HepG2 (cell line): ENCODE measurements around the gene NAT9. TPM values are rescaled to one million over a fixed set of nuclear protein-coding genes. Genes with fewer than 3 reads are reported as not detected.

Experiments used
- AKAP8 ChIP-seq: sonication (generic); formaldehyde crosslinking; IDR thresholded peaks from 2 replicates; pipeline ENCODE4 v1.5.1; 2020; ENCODE audit warnings: mild to moderate bottlenecking, missing genetic modification reagents
- ASH2L ChIP-seq: fragments of 300-600, 200-600 bp; sonication (generic); IDR thresholded peaks from 2 replicates; pipeline ENCODE4 v1.7.0; 2017; ENCODE audit warnings: low read depth, mild to moderate bottlenecking, moderate library complexity, mixed read lengths, low read length; ENCODE audit not compliant: insufficient read length
- GMEB2 ChIP-seq: IDR thresholded peaks from 2 replicates; pipeline ENCODE4 v1.6.1; 2016; ENCODE audit warnings: missing biosample characterization, missing genetic modification reagents, low read depth
- HMGA1 ChIP-seq: sonication (generic); formaldehyde crosslinking; conservative IDR thresholded peaks from 2 replicates; pipeline ENCODE4 v1.4.0; 2020; ENCODE audit warnings: missing genetic modification reagents
- KAT7 ChIP-seq: IDR thresholded peaks from 2 replicates; pipeline ENCODE4 v1.6.1; 2018; ENCODE audit warnings: borderline replicate concordance, missing compliant biosample characterization
- MZF1 ChIP-seq: sonication (generic); formaldehyde crosslinking; IDR thresholded peaks from 2 replicates; pipeline ENCODE4 v1.8.1; 2023; ENCODE audit warnings: mild to moderate bottlenecking, missing genetic modification reagents, borderline replicate concordance
- PITX1 ChIP-seq: sonication (generic); formaldehyde crosslinking; IDR thresholded peaks from 2 replicates; pipeline ENCODE4 v1.5.1; 2020; ENCODE audit warnings: mild to moderate bottlenecking, missing genetic modification reagents
- RELA ChIP-seq: sonication (generic); formaldehyde crosslinking; IDR thresholded peaks from 2 replicates; pipeline ENCODE4 v1.4.0; 2020; ENCODE audit warnings: missing genetic modification reagents
- RFX5 ChIP-seq: IDR thresholded peaks from 2 replicates; pipeline ENCODE4 v1.6.1; 2011; ENCODE audit warnings: low read depth, low read length, improper control_type of control experiment
- SETDB1 ChIP-seq: sonication (generic); formaldehyde crosslinking; IDR thresholded peaks from 2 replicates; pipeline ENCODE4 v1.5.1; 2020; ENCODE audit warnings: missing genetic modification reagents, mild to moderate bottlenecking, borderline replicate concordance
- TCF7L2 ChIP-seq: IDR thresholded peaks from 2 replicates; pipeline ENCODE4 v1.6.1; 2011; ENCODE audit warnings: mild to moderate bottlenecking, low read depth, low read length, moderate library complexity
- TGIF2 ChIP-seq: IDR thresholded peaks from 2 replicates; pipeline ENCODE4 v1.6.1; 2016; ENCODE audit warnings: control low read depth, missing compliant biosample characterization
- THYN1 ChIP-seq: sonication (generic); formaldehyde crosslinking; IDR thresholded peaks from 2 replicates; pipeline ENCODE4 v1.8.1; 2023; ENCODE audit warnings: low read depth, mild to moderate bottlenecking, moderate library complexity, missing genetic modification reagents, borderline replicate concordance
- ZFYVE20 ChIP-seq: sonication (generic); formaldehyde crosslinking; IDR thresholded peaks from 2 replicates; pipeline ENCODE4 v1.8.0; 2023; ENCODE audit warnings: low read depth, mild to moderate bottlenecking, moderate library complexity, missing genetic modification reagents, borderline replicate concordance
- ZNF572 ChIP-seq: sonication (generic); formaldehyde crosslinking; IDR thresholded peaks from 2 replicates; pipeline ENCODE4 v1.5.1; 2020; ENCODE audit warnings: mild to moderate bottlenecking, missing genetic modification reagents
- ZNF746 ChIP-seq: sonication (generic); formaldehyde crosslinking; IDR thresholded peaks from 2 replicates; pipeline ENCODE4 v1.8.0; 2022; ENCODE audit warnings: mild to moderate bottlenecking, missing genetic modification reagents
- ZSCAN21 ChIP-seq: sonication (generic); formaldehyde crosslinking; IDR thresholded peaks from 2 replicates; pipeline ENCODE4 v1.8.0; 2022; ENCODE audit warnings: mild to moderate bottlenecking, missing genetic modification reagents, moderate library complexity, borderline replicate concordance
- polyA plus RNA-seq, 8 experiments: library from polyadenylated mRNA; depleted of rRNA in 3 of 8; stranded (reverse) in 7 of 8; unstranded in 1 of 8; fragments of >200 nt; fragmentation: Illumina TruSeq in 4 of 8; extraction: Trizol in 4 of 8; gene quantifications; 2 replicates each; pipeline versions ENCODE4 v1.2.1 to v1.2.3, GENCODE V29; 2011 to 2016; ENCODE audit warnings: low read depth in 4 of 8, missing spikeins in 1 of 8, mixed read lengths in 1 of 8; ENCODE audit not compliant: insufficient read depth in 1 of 8
- total RNA-seq, 5 experiments: library from RNA; depleted of rRNA; stranded (reverse); fragments of >200 nt; fragmentation: Illumina TruSeq; extraction: Trizol; gene quantifications; 2 replicates each; pipeline ENCODE4 v1.2.3, GENCODE V29; 2016; ENCODE audit warnings: low read depth in 1 of 5
- TF ChIP-seq, protein P1 (sequence below): sonication (generic); formaldehyde crosslinking; IDR thresholded peaks from 2 replicates; pipeline ENCODE4 v1.5.1; 2020; ENCODE audit warnings: mild to moderate bottlenecking, missing genetic modification reagents, borderline replicate concordance
- TF ChIP-seq, protein P2 (sequence below): sonication (generic); formaldehyde crosslinking; IDR thresholded peaks from 2 replicates; pipeline ENCODE4 v1.4.0; 2020; ENCODE audit warnings: mild to moderate bottlenecking, missing genetic modification reagents
- TF ChIP-seq, protein P3 (sequence below): IDR thresholded peaks from 2 replicates; pipeline ENCODE4 v1.6.1; 2018; ENCODE audit warnings: missing genetic modification reagents, mild to moderate bottlenecking, missing compliant biosample characterization

Gene NAT9
- total and polyA plus RNA-seq, 2 of the 13 experiments (the other 11 are each of a cell fraction or from before 2014, with no cell fraction given), result 39.7 to 44.2 TPM

- TF ChIP-seq, protein P1, sequence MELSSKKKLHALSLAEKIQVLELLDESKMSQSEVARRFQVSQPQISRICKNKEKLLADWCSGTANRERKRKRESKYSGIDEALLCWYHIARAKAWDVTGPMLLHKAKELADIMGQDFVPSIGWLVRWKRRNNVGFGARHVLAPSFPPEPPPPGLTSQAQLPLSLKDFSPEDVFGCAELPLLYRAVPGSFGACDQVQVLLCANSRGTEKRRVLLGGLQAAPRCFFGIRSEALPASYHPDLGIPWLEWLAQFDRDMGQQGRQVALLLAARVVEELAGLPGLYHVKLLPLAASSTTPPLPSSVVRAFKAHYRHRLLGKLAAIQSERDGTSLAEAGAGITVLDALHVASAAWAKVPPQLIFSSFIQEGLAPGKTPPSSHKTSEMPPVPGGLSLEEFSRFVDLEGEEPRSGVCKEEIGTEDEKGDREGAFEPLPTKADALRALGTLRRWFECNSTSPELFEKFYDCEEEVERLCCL (CRISPR knock-in tag), result peak; percentile 66; the same call in 1 of the 2 replicates
- TF ChIP-seq GMEB2 (CRISPR knock-in tag) (no peak), SETDB1 (CRISPR knock-in tag) (no peak), ZNF746 (CRISPR knock-in tag) (peak; percentile 57), THYN1 (CRISPR knock-in tag) (no peak), ZNF572 (CRISPR knock-in tag) (no peak), RELA (CRISPR knock-in tag) (no peak), RFX5 (no peak), HMGA1 (no peak), TCF7L2 (no peak), ZSCAN21 (CRISPR knock-in tag) (peak; percentile 27; the same call in 1 of the 2 replicates), TGIF2 (CRISPR knock-in tag) (peak; percentile 88), MZF1 (CRISPR knock-in tag) (0 out of 2 replicates have a peak, but pooled peaks have one; percentile 50), ZFYVE20 (CRISPR knock-in tag) (peak; percentile 61; the same call in 1 of the 2 replicates), AKAP8 (CRISPR knock-in tag) (peak; percentile 88; the same call in 1 of the 2 replicates), ASH2L (peak; percentile 87), KAT7 (CRISPR knock-in tag) (peak; percentile 80; the same call in 1 of the 2 replicates), PITX1 (CRISPR knock-in tag) (peak; percentile 94)
- TF ChIP-seq, protein P2, sequence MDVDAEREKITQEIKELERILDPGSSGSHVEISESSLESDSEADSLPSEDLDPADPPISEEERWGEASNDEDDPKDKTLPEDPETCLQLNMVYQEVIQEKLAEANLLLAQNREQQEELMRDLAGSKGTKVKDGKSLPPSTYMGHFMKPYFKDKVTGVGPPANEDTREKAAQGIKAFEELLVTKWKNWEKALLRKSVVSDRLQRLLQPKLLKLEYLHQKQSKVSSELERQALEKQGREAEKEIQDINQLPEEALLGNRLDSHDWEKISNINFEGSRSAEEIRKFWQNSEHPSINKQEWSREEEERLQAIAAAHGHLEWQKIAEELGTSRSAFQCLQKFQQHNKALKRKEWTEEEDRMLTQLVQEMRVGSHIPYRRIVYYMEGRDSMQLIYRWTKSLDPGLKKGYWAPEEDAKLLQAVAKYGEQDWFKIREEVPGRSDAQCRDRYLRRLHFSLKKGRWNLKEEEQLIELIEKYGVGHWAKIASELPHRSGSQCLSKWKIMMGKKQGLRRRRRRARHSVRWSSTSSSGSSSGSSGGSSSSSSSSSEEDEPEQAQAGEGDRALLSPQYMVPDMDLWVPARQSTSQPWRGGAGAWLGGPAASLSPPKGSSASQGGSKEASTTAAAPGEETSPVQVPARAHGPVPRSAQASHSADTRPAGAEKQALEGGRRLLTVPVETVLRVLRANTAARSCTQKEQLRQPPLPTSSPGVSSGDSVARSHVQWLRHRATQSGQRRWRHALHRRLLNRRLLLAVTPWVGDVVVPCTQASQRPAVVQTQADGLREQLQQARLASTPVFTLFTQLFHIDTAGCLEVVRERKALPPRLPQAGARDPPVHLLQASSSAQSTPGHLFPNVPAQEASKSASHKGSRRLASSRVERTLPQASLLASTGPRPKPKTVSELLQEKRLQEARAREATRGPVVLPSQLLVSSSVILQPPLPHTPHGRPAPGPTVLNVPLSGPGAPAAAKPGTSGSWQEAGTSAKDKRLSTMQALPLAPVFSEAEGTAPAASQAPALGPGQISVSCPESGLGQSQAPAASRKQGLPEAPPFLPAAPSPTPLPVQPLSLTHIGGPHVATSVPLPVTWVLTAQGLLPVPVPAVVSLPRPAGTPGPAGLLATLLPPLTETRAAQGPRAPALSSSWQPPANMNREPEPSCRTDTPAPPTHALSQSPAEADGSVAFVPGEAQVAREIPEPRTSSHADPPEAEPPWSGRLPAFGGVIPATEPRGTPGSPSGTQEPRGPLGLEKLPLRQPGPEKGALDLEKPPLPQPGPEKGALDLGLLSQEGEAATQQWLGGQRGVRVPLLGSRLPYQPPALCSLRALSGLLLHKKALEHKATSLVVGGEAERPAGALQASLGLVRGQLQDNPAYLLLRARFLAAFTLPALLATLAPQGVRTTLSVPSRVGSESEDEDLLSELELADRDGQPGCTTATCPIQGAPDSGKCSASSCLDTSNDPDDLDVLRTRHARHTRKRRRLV (CRISPR knock-in tag), result no peak; the same call in 1 of the 2 replicates
- TF ChIP-seq, protein P3, sequence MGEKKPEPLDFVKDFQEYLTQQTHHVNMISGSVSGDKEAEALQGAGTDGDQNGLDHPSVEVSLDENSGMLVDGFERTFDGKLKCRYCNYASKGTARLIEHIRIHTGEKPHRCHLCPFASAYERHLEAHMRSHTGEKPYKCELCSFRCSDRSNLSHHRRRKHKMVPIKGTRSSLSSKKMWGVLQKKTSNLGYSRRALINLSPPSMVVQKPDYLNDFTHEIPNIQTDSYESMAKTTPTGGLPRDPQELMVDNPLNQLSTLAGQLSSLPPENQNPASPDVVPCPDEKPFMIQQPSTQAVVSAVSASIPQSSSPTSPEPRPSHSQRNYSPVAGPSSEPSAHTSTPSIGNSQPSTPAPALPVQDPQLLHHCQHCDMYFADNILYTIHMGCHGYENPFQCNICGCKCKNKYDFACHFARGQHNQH, result peak; percentile 26; the same call in 1 of the 2 replicates
These were observed 25.6 kb downstream of the NAT9 start (continued) for GRCh38 chr17:74750327-74751069.
